ENCODE results near the gene LSMEM2.

LSMEM2 gene

GRCh38 chr3:50286322-50287227 is 7.7 kb downstream of the LSMEM2 start:
- H3K4me3 ChIP-seq (ENCODE audit: low read depth, low read length), result no peak overlapping the region
- no peak for TF ChIP-seq CTCF (IDR thresholded peaks at IDR 0.05; ENCODE audit: low read depth, low read length)

GRCh38 chr3:50287262-50287661 is 8.4 kb downstream of the LSMEM2 start:
- TF ChIP-seq CTCF (IDR thresholded peaks at IDR 0.05; ENCODE audit: low read depth, low read length), result no peak
- H3K4me3 ChIP-seq (ENCODE audit: low read depth, low read length), result no peak overlapping the region

GRCh38 chr3:50288387-50289007 is 9.6 kb downstream of the LSMEM2 start:
- H3K4me3 ChIP-seq (ENCODE audit: low read depth, low read length), result no peak overlapping the region
- TF ChIP-seq CTCF (IDR thresholded peaks at IDR 0.05; ENCODE audit: low read depth, low read length), result no peak

GRCh38 chr3:50289130-50289529 is 10.2 kb downstream of the LSMEM2 start:
- no peak for TF ChIP-seq CTCF (IDR thresholded peaks at IDR 0.05; ENCODE audit: low read depth, low read length)
- no peak overlapping the region for H3K4me3 ChIP-seq (ENCODE audit: low read depth, low read length)

GRCh38 chr3:50290161-50290641 is 11.3 kb downstream of the LSMEM2 start:
- no peak for TF ChIP-seq CTCF (IDR thresholded peaks at IDR 0.05; ENCODE audit: low read depth, low read length)
- no peak overlapping the region for H3K4me3 ChIP-seq (ENCODE audit: low read depth, low read length)

- no peak for TF ChIP-seq CTCF (IDR thresholded peaks at IDR 0.05; ENCODE audit: low read depth, low read length)
- H3K4me3 ChIP-seq (ENCODE audit: low read depth, low read length), result peak within 1 kb of the TSS; percentile 90
These were observed 13.5 kb downstream of the LSMEM2 start, which contains the start of gene IFRD2 for GRCh38 chr3:50292159-50293078. Gene IFRD2 (minus strand): TSS chr3:50292429. CDS start chr3:50292274, 155 bp downstream.

All from WI38 (cell line).